ELF-1 (cell line): Measurements from ENCODE around the gene VTI1A.
A peak's percentile ranks its signal among the peaks of the same experiment; 100 is the strongest.
"Not testable (repeated sequence)": the region's sequence is repeated elsewhere in the genome, so short reads cannot be mapped to it uniquely, and the experiment has no call there.

ENCODE experiments used
- DNase-seq: peaks from one replicate; pipeline ENCODE4 v3.0.0-alpha.2; 2016; ENCODE audit warnings: low read depth, low spot score

Gene VTI1A

GRCh38 chr10:112454910-112455779 lies 8.1 kb downstream of the VTI1A start:
- DNase-seq, result no peak

- no peak for DNase-seq
Observed at GRCh38 chr10:112456533-112456932, 9.5 kb downstream of the VTI1A start.

GRCh38 chr10:112460366-112460765 lies 13.4 kb downstream of the VTI1A start:
- DNase-seq, result no peak

DNA sequence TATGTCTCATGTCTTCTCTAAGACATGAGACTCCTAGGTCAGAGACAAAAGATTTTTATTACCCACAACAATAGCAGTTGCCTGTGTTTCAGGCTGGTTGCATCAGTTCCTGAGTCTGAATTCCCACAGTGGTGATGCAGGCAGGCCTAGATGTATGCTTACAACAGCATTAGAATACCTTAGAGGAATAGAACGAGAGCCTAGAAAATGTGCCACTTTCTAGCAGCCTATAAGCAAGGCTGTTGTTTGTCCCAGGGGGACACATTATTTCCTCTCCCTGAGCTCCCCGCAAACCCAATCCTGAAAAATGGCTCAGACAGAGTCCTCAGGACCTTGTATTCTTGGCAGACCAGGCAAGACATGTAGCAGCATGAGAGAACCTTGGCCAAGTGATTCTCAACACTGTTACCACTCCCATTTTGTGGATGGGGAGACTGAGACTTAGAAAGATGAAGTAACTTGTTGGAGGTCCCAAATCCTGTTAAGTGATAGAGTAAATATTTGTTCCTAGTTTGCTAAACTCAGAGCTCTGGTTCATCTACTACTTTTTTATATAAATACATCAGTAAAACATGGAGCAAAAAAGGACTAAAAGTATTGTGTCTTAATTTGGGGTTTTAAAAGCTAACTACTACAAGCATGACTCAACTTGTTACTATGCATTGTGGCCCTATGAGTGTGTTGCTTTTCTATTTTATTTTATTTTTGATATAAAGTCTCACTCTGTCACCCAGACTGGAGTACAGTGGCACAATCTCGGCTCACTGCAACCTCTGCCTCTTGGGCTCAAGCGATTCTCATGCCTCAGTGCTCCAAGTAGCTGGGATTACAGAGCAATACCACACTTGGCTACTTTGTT lies 14.2 kb downstream of the VTI1A start:
- peak; percentile 12 for DNase-seq

- DNase-seq, result not testable (repeated sequence)
Observed at GRCh38 chr10:112464074-112464473, 17.1 kb downstream of the VTI1A start.

DNA sequence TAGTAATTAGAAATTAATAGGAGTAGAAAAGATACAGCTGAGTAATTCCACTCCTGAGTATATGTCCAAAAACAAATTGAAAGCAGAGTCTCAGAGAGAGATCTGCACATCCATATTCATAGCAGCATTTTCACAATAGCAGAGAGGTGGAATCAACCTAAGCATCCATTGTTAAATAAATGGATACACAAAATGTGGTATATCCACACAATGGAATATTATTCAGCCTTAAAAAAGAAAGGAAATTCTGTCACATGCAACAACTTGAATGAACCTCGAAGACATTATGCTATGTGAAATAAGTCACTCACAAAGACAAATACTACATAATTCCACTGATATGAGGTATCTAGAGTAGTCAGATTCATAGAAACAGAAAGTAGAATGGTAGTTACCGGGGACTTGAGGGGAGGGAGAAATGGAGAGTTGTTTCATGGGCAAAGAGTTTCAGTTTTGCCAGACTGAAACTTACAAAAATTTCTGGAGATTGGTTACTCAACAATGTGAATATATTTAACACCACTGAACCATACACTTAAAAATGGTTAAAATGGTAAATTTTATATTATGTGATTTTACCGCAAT lies 18.4 kb downstream of the VTI1A start:
- no peak for DNase-seq

- no peak for DNase-seq
Observed at GRCh38 chr10:112466802-112467201, 19.8 kb downstream of the VTI1A start.

DNA sequence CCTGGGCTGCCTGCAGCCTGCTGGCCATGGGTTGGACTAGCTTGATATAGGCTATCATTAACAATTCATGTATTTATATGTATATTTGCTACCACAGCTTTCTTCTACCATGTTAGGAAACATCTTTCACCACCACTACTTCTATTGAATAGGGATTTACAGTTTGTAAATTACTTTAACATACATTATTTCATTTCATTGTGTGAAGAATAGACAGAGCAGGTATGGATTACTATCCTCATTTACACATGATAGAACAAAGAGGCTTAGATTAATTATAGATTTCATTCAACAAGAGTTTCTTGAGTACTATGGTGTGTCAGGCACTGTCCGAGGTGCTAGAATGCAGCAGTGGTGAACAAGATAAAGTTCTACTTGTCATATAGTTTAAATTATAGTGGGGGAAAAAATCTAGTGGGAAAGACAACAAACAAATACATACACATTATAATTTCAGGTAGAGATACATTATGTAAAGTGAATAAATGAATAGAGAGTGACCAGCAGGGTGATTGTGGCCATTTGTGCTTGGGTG lies 20.6 kb downstream of the VTI1A start:
- no peak for DNase-seq

DNA sequence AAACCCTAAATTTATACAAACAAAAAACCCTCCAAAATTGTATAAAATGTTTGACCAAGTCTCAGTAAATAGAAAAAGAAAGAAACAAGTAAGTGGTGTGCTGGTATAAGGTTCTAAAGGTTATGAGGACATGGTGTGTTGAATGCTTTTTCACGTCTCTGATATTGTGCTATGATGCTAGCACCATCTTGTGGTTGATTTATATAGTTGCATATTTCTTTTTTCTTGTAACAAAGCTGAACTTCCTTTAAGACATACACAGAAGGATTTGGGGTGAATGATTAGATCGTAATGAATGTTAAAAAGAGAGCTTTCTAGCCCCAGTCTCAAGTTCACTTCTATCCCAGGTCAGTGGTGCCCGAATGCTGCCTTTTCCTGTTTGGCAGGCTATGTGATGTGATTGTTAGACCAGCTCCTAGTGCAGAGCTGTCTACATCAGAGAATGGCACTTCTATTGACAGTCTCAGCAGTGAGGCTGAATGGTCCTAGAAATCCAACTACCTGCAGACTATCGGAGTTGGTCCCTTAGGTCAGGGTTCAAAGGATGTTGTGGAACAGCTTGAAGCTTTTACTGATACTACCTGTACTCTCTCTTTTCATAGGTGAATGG lies 25.0 kb downstream of the VTI1A start:
- DNase-seq, result peak; percentile 8

DNA sequence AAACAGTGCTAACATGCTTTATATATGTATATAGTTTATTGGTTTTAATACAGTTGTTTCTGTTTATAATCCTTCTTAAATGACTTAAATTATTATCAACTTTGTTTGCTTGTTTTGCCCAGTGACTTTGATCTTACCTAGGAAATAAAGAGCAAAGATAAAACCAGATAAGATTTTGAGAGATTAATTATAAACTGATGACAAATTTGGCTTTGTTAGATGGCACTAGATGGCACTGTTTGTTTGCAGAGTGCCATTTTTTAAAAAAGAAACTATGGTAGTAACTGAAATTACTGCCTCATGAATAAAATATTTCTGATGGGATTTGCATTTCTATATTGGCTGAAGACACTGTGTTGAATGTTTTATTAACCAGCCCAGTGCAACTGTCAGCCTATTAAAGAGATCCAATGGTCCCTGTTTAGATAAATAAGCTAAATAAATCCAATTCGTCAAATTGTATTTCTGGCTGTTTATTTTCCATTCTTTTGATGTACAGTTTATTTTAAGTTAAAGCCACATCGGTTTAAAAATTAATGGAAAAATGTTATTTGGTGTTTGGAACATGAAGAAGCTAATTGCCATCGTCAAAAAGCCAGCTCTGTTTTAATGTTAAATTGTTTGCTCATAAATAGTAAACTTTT lies 28.7 kb downstream of the VTI1A start:
- DNase-seq, result no peak

DNA sequence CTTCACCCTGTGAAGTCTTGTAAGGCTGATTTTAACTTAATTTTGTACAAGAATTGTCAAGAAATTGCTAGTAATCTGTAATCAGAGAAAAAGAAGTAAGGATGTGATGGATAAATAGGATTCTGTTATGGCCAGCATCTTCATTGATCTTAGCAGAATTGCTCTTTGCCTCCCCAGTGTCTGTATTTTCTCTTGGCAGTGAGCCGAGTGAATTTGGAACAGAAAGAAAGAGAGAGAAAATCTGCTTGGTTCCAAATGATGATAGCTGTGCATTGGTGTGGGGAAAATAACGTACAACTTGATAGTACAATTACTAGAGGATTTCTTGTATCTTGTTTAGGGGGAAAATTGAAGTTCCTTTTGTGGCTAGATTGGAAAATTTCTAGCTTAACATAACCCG lies 34.6 kb downstream of the VTI1A start:
- no peak for DNase-seq

DNA sequence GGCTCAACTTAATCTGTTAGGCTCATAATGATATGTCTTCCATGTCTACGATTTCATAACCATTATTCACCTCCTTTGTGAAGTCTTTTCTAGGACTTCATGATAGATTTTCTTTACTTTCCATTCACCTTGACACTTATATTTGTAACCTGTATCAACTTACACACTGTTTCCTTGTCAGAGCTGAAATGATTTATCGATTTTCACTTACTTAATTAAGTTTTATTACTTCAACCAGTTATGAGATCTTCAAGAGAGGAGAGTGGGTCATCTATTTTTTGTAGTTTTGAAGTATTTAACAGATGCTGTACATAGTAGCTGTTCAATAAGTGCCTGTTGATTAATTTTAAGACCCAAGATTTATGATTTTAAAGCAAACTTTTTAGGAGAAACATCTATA lies 37.4 kb downstream of the VTI1A start:
- no peak for DNase-seq

- DNase-seq, result no peak
Observed at GRCh38 chr10:112487964-112488363, 40.9 kb downstream of the VTI1A start.

GRCh38 chr10:112490545-112490944 lies 43.5 kb downstream of the VTI1A start:
- no peak for DNase-seq

- no peak for DNase-seq
Observed at GRCh38 chr10:112491144-112491543, 44.1 kb downstream of the VTI1A start.

GRCh38 chr10:112492736-112493135 lies 45.7 kb downstream of the VTI1A start:
- DNase-seq, result no peak

DNA sequence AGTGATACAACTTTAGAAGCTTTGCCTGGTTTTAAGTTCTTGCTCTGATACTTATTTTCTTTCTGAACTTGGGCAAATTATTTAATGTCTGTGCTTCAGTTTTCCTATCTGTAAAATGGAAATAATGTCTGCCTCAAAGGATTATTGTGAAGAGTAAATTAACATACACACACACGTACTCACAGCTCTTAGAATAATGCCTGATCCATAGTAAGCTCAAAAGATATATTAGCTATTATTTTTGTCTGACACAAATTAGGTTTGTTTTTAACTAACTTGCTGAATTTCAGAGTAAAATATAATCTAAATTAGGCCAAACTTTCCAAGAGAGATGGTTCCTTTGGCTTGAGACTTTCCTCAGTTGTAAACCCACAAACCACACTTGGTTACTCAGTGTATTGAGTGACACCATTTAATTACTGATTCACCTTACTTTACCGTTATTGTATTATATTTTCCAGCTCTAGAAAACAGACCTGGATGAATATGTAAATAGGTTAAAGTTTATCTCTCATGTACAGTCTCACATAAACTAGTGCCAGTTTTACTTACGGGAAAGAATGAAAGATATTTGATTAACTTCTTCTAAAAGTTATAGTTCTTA lies 50.4 kb downstream of the VTI1A start:
- no peak for DNase-seq

- no peak for DNase-seq
Observed at GRCh38 chr10:112498806-112499205, 51.8 kb downstream of the VTI1A start.

DNA sequence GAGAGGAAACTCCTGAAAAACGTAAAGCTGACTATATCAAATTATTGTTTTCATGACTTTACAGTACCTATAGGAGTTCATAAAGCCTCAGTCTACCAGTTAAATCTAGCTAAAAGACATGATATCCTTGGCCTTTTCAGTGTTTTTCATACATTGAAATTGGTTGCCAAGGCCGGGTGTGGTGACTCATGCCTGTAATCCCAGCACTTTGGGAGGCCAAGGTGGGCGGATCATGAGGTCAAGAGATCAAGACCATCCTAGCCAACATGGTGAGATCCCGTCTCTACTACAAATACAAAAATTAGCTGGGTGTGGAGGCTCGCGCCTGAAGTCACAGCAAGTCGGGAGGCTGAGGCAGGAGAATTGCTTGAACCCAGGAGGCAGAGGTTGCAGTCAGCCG lies 53.0 kb downstream of the VTI1A start:
- not testable (repeated sequence) for DNase-seq

- no peak for DNase-seq
Observed at GRCh38 chr10:112502536-112502935, 55.5 kb downstream of the VTI1A start.

DNA sequence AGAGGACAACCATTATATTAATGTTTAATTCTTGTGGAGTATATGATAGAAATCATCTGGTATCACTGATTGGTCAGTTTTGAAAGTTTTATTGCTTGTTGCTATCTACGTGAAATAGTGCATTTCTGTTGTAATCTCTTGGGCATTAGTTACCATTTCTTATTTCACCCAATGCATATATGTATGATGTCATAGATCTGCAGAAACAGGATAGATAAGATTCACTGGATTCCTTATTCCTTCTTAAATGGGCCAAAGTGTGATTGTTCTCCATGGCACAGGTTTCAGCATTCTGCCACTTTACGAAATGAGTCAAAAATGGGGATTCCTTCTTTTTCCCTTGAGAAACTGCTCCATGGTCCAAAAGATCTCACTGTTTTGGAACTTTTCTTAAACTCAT lies 56.6 kb downstream of the VTI1A start:
- no peak for DNase-seq
